ENCODE results near the gene KIAA0930.

KIAA0930 gene

GRCh38 chr22:45237065-45237990 is 3.4 kb downstream of the KIAA0930 start:
- DNase-seq, result no peak

GRCh38 chr22:45235851-45236342 is 4.8 kb downstream of the KIAA0930 start:
- no peak for DNase-seq

GRCh38 chr22:45235101-45235777 is 5.5 kb downstream of the KIAA0930 start:
- no peak for DNase-seq

- DNase-seq, result no peak
Measured at GRCh38 chr22:45233827-45234226, 6.9 kb downstream of the KIAA0930 start.

GRCh38 chr22:45233386-45233785 is 7.3 kb downstream of the KIAA0930 start:
- DNase-seq, result no peak

GRCh38 chr22:45231293-45231692 is 9.4 kb downstream of the KIAA0930 start:
- no peak for DNase-seq

- DNase-seq, result no peak
Measured at GRCh38 chr22:45230026-45230721, 10.5 kb downstream of the KIAA0930 start.

- DNase-seq, result no peak
Measured at GRCh38 chr22:45229181-45229580, 11.5 kb downstream of the KIAA0930 start.

GRCh38 chr22:45228401-45228754 is 12.3 kb downstream of the KIAA0930 start:
- DNase-seq, result no peak

GRCh38 chr22:45227645-45228400 is 12.9 kb downstream of the KIAA0930 start:
- DNase-seq, result no peak

GRCh38 chr22:45226503-45227186 is 14.0 kb downstream of the KIAA0930 start:
- no peak for DNase-seq

GRCh38 chr22:45225732-45226502 is 14.8 kb downstream of the KIAA0930 start:
- DNase-seq, result no peak

- DNase-seq, result no peak
Measured at GRCh38 chr22:45224988-45225731, 15.5 kb downstream of the KIAA0930 start.

GRCh38 chr22:45224331-45224730 is 16.4 kb downstream of the KIAA0930 start:
- DNase-seq, result no peak

GRCh38 chr22:45223304-45224117 is 17.2 kb downstream of the KIAA0930 start:
- DNase-seq, result no peak

- no peak for DNase-seq
Measured at GRCh38 chr22:45221201-45221600, 19.5 kb downstream of the KIAA0930 start.

GRCh38 chr22:45218976-45219375 is 21.7 kb downstream of the KIAA0930 start:
- DNase-seq, result no peak

GRCh38 chr22:45217806-45218205 is 22.9 kb downstream of the KIAA0930 start:
- DNase-seq, result no peak

- DNase-seq, result no peak
Measured at GRCh38 chr22:45217345-45217744, 23.3 kb downstream of the KIAA0930 start.

Measured in HCEC 1CT (cell line).